Peyer's patch (tissue), 4 donors: ENCODE measurements around the gene PGAM5. TPM values are rescaled to one million over a fixed set of nuclear protein-coding genes. Genes with fewer than 3 reads are reported as not detected.
A peak's percentile ranks its signal among the peaks of the same experiment; 100 is the strongest.

Experiments
- DNase-seq, 3 donors: peaks; one replicate each; pipeline ENCODE4 v3.0.0-alpha.2; 2017 to 2019
- H3K27ac ChIP-seq, 4 donors: fragments of 200-600 bp; sonication (generic); one replicate each; pipeline ENCODE4 v1.5.1; 2016 to 2019
- H3K27me3 ChIP-seq, 2 donors: fragments of 200-600 bp; sonication (generic); one replicate each; pipeline ENCODE4 v1.5.1; 2019
- H3K36me3 ChIP-seq, 3 donors: fragments of 200-600 bp; sonication (generic); one replicate each; pipeline ENCODE4 v1.5.1; 2016 to 2019
- H3K4me1 ChIP-seq, 4 donors: fragments of 200-600 bp; sonication (generic); one replicate each; pipeline ENCODE4 v1.5.1; 2016 to 2019
- H3K4me3 ChIP-seq, 4 donors: fragments of 200-600 bp; sonication (generic); 1 replicate in 3 of 4; 2 replicates in 1 of 4; pipeline ENCODE4 v1.5.1; 2016 to 2019; ENCODE audit warnings: mild to moderate bottlenecking in 1 of 4
- H3K9me3 ChIP-seq, 4 donors: fragments of 200-600 bp; sonication (generic); one replicate each; pipeline ENCODE4 v1.5.1; 2016 to 2019; ENCODE audit warnings: mild to moderate bottlenecking in 1 of 4
- CTCF ChIP-seq, 6 experiments: fragments of 450-650 bp in 4 of 6; fragments of 200-600 bp in 2 of 6; sonication (generic) in 1 of 6; IDR thresholded peaks; one replicate each; pipeline ENCODE4 v1.5.1; 2017 to 2019; ENCODE audit warnings: antibody characterized with exemption in 6 of 6, mild to moderate bottlenecking in 3 of 6, moderate library complexity in 1 of 6
- POLR2A ChIP-seq, 2 donors: fragments of 450-650 bp; IDR thresholded peaks; one replicate each; pipeline ENCODE4 v1.5.1; 2017; ENCODE audit warnings: antibody characterized with exemption in 2 of 2, mild to moderate bottlenecking in 2 of 2, moderate library complexity in 2 of 2
- total RNA-seq, 4 donors: library from RNA; depleted of rRNA; stranded (reverse); fragments of >200 nt; gene quantifications; one replicate each; pipeline ENCODE4 v1.1.0, GENCODE V29; 2016

The PGAM5 gene
- total RNA-seq, 4 donors from 2014 or later: 23.5 to 45.4 (median 29.0) TPM

DNA sequence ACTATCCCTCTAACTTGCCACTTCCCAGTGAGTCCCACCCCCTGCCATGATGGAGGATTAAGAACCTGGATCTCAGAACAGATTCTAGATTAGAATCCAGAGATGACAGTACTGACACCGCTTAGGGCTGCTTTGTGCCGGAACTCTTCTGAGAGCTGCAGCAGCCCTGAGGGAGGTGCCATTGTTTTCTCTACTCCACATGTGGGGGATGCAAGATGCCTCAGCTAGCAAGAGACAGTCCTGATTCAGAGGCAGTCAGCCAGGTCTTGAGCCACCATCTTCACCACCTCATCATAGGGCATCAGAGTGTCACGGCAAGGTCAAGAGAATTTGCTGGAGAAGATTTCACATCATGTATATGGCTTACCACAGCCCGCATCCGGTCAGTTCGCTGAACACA is 3.4 kb upstream of the PGAM5 start:
- Histone ChIP-seq H3K27me3 (no peaks in the 10 kb centered on the region), H3K4me3 (no peak overlapping the region), H3K36me3 (peaks cover 0 to 23% (median 0%) of the 10 kb centered on the region in 3 donors), H3K4me1 (peaks cover 0 to 20% (median 4%) of the 10 kb centered on the region in 4 donors), H3K27ac (no peak overlapping the region), H3K9me3 (peaks cover 0 to 5% (median 0%) of the 10 kb centered on the region in 4 donors)
- TF ChIP-seq CTCF (IDR thresholded peaks at IDR 0.05): no peak
- TF ChIP-seq POLR2A (IDR thresholded peaks at IDR 0.05): no peak
- no peak for DNase-seq

DNA sequence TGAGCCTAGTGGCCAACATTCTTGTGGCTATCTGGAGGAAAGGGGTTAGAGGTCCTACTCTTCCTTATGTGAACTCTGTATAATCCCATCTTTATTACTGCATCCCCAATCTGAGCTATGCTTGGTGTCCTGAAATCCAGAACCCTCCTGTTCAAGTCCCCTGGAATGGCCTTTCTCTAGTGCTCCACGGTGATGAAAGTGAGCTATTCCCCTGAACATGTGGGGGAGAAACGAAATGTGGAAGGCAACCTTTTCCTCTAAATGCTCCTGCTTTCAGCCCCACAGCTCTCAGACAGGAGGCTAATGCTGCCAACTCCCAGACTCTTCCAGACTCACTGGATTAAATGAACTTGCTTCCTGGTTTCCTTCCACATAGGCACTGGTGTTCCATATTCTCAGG is 2.5 kb upstream of the PGAM5 start:
- peaks cover 0 to 5% (median 0%) of the 10 kb centered on the region in 4 donors for H3K9me3 ChIP-seq
- peak overlapping the region in 1 of 4 donors; percentile 25 for H3K27ac ChIP-seq
- DNase-seq: no peak
- H3K27me3 ChIP-seq: no peaks in the 10 kb centered on the region
- no peak overlapping the region for H3K4me3 ChIP-seq
- peaks cover 0 to 22% (median 4%) of the 10 kb centered on the region in 4 donors for H3K4me1 ChIP-seq
- TF ChIP-seq POLR2A (IDR thresholded peaks at IDR 0.05): no peak
- no peak for TF ChIP-seq CTCF (IDR thresholded peaks at IDR 0.05)
- H3K36me3 ChIP-seq: peaks cover 0 to 15% (median 0%) of the 10 kb centered on the region in 3 donors

- H3K27ac ChIP-seq: peak overlapping the region; percentile 86 to 90 (median 88)
- no peak for DNase-seq
- TF ChIP-seq POLR2A (IDR thresholded peaks at IDR 0.05) (no peak), CTCF (IDR thresholded peaks at IDR 0.05) (no peak)
These were observed 618 bp upstream of the PGAM5 start for GRCh38 chr12:132710043-132710404.

GRCh38 chr12:132711080-132711843 is 620 bp downstream of the PGAM5 start:
- DNase-seq: peak in 2 of 3 donors; percentile 56 to 66
- Histone ChIP-seq H3K27ac (peak overlapping the region; percentile 38 to 90 (median 88)), H3K36me3 (peaks cover 0 to 14% (median 0%) of the 10 kb centered on the region in 3 donors)

More at GRCh38 chr12:132710043-132710404, 618 bp upstream of the PGAM5 start:
- H3K4me3 ChIP-seq: peak overlapping the region; percentile 73 to 98 (median 94)
- peaks cover 0 to 5% (median 0%) of the 10 kb centered on the region in 4 donors for H3K9me3 ChIP-seq
- H3K36me3 ChIP-seq: peaks cover 0 to 2% (median 0%) of the 10 kb centered on the region in 3 donors
- H3K27me3 ChIP-seq: no peaks in the 10 kb centered on the region
- peaks cover 0 to 22% (median 4%) of the 10 kb centered on the region in 4 donors for H3K4me1 ChIP-seq

DNA sequence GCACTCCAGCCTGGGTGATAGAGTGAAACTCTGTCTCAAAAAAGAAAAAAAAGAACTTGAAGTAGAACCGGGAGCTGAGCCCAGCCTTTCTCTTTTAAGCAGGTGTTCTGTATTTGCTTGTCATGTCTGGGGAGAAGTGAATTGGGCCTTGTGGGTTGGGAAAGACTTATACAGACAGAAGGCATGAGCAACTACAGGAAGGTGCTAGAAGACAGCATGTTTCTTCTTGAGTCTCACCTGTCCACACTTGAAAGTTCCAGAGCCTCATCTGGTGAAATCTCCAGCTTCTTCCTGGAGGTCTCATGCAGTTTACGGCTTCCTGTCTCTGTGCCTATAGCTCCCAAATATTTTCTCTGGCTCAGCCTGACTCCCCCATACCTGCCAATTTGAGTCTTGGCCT is 2.5 kb downstream of the PGAM5 start:
- peaks cover 0 to 5% (median 0%) of the 10 kb centered on the region in 4 donors for H3K9me3 ChIP-seq
- no peak overlapping the region for H3K27ac ChIP-seq
- DNase-seq: no peak
- H3K4me3 ChIP-seq: no peak overlapping the region
- H3K27me3 ChIP-seq: no peaks in the 10 kb centered on the region
- H3K36me3 ChIP-seq: peaks cover 0 to 32% (median 0%) of the 10 kb centered on the region in 3 donors
- no peak for TF ChIP-seq POLR2A (IDR thresholded peaks at IDR 0.05)
- peaks cover 0 to 22% (median 4%) of the 10 kb centered on the region in 4 donors for H3K4me1 ChIP-seq

More at GRCh38 chr12:132711080-132711843, 620 bp downstream of the PGAM5 start:
- Histone ChIP-seq H3K4me3 (peak overlapping the region; percentile 73 to 98 (median 94)), H3K4me1 (peaks cover 0 to 22% (median 4%) of the 10 kb centered on the region in 4 donors), H3K9me3 (peaks cover 0 to 5% (median 0%) of the 10 kb centered on the region in 4 donors), H3K27me3 (no peaks in the 10 kb centered on the region)
- TF ChIP-seq POLR2A (IDR thresholded peaks at IDR 0.05): no peak
- TF ChIP-seq CTCF (IDR thresholded peaks at IDR 0.05): no peak

DNA sequence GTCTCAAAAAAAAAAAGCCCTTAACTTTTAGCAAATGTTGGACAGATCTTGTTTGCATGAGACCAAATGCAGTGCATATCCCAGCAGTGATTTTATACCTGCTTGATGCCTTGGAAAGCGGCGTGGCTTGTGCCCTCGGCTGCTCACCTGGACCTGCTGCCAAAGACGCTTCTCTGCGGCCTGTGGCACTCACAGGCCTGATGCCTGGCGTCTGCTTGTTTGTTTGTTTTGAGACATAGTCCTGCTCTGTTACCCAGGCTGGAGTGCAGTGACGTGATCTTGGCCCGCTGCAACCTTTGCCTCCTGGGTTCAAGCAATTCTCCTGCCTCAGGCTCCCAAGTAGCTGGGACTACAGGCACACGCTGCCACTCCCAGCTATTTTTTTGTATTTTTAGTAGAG is 5.2 kb downstream of the PGAM5 start:
- H3K4me1 ChIP-seq: peaks cover 0 to 11% (median 4%) of the 10 kb centered on the region in 4 donors
- H3K27ac ChIP-seq: no peak overlapping the region
- no peak for DNase-seq
- H3K9me3 ChIP-seq: no peaks in the 10 kb centered on the region
- TF ChIP-seq POLR2A (IDR thresholded peaks at IDR 0.05) (no peak), CTCF (IDR thresholded peaks at IDR 0.05) (no peak)
- H3K27me3 ChIP-seq: no peaks in the 10 kb centered on the region
- peaks cover 0 to 58% (median 0%) of the 10 kb centered on the region in 3 donors for H3K36me3 ChIP-seq
- no peak overlapping the region for H3K4me3 ChIP-seq
